ENCODE data around the gene SMAD7. TPM values are rescaled to one million over a fixed set of nuclear protein-coding genes. Genes with fewer than 3 reads are reported as not detected.

The SMAD7 gene
- total and polyA plus RNA-seq, 10 of the 15 experiments (the other 5 are each of a cell fraction or from before 2014, with no cell fraction given) = 1.3 to 22.5 (median 8.0) TPM

GRCh38 chr18:48974304-48975119, 23.7 kb upstream of the SMAD7 start (continued):
- TF ChIP-seq TCF3 (IDR thresholded peaks at IDR 0.05; ENCODE audit: borderline replicate concordance, insufficient read depth, low read depth, low read length) (no peak), IKZF2 (IDR thresholded peaks at IDR 0.05) (no peak), MEF2B (IDR thresholded peaks at IDR 0.05; ENCODE audit: partially characterized antibody, poor library complexity, severe bottlenecking) (no peak), ESRRA (IDR thresholded peaks at IDR 0.05; ENCODE audit: low read length) (no peak), POU2F2 (IDR thresholded peaks at IDR 0.05; ENCODE audit: borderline replicate concordance, low read depth, low read length) (no peak), NRF1 (conservative IDR thresholded peaks at IDR 0.05; ENCODE audit: low read depth, low read length) (no peak), PRDM15 (CRISPR knock-in tag; IDR thresholded peaks at IDR 0.05) (no peak)
